GM04503 (cell line): ENCODE measurements around the gene CDR2.
"Not testable (repeated sequence)": the region's sequence is repeated elsewhere in the genome, so short reads cannot be mapped to it uniquely, and the experiment has no call there.

Experiments used
- DNase-seq: peaks from one replicate; pipeline ENCODE4 v3.0.0-alpha.2; 2012; ENCODE audit warnings: low read depth

Gene CDR2

GRCh38 chr16:22375963-22376640, 1.7 kb upstream of the CDR2 start:
- no peak for DNase-seq

- DNase-seq = no peak
Observed at GRCh38 chr16:22375117-22375962, 921 bp upstream of the CDR2 start.

DNA sequence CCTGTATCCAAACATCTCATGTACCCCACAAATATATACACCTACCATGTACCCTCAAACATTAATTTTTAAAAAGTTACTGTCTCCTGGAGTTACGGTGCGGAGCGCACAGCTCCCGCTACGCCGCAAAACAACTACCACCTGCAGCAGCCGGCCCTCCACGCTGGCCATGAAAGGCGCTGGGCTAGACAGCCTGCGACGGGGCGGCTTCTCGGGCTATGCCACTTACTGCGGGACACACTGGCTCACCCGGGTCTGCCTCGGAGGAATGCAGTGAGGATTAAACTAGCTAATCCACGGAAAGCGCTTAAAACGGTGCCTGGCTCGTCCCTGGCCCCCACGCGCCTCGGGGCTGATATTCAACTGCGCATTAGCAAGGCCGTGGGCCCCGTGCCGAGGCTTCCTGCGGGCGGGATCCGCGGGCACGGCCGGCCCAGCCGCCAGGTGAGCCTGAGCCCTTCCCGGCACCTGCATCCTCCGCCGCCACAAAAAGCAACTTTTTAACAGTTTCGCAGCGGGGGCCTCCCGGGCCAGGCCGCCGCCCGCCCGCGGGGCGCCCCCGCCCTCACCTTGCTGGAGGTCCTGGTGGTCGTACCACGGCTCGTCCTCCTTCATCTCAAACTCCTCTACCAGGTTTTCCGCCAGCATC, 633 bp downstream of the CDR2 start:
- no peak for DNase-seq

DNA sequence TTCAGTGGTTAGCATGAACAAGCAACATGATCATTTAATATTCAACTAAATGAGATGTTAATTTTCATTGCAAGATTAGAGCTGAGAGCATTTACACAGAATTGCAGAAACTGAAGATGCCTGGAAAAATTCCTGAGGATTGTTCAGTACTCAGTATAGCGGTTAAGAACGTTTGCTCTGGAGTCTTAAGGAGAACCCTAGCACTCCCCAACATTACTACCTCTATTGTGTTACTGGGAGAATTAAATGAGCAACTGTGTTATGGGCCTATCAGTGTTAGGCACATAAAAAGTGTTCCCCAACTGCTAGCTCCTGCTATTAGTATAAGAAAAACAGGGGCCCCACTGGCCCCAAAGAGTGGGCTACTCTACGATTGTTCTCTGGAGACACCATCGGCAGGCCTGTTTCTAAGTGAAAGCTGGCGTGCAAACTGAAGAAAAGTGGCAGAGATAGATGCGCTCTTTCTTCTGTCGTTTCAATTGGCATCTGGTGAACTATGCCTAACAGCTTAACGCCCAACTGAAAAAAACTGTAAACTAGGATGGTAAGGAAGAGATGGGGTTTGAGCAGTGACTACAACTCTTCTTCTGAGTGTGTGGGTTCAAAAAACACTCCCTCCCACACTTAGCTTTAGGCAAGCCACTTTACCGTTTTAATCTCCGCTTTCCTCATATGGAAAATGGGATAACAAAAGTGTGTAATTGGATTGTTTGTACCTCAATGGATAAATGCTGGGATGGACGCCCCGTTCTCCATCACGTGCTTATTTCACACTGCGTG, 1.3 kb downstream of the CDR2 start:
- DNase-seq = no peak

DNA sequence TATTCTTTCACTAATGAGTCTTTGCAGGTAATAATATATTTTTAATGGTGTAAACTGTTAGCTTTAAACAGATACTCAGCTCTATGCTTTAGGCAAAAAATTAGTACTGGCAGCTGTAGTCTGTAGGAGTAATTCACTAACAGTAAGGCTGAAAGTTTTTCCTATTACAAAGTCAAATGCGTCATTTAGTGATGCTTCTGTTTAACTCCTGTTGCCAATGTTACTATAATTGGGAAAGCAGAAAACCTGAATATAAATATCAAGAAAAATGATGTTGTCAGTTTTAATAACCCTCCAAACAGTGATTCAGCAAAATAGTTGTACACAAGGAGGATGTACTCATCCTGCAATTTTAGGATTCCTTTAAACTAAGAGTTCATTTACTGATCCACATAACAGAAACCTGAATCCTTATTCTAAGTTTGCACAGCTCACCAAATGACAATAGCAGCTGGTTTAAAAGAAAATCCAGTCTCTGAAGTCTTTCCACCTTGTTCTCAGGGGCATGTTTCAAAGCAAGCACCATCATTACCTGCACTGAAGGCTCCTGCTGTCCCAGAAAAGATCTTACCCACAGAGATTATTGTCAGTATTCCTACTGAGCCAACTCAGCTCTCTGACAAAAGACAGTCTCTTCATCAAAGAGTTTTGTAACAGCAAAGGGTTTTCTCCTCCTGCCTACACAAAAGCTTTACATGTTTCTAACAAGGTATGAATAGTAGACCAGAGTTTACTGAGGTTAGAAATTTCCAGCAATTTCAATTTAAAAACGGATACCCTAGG, 4.2 kb downstream of the CDR2 start:
- peak; percentile 92 for DNase-seq

DNA sequence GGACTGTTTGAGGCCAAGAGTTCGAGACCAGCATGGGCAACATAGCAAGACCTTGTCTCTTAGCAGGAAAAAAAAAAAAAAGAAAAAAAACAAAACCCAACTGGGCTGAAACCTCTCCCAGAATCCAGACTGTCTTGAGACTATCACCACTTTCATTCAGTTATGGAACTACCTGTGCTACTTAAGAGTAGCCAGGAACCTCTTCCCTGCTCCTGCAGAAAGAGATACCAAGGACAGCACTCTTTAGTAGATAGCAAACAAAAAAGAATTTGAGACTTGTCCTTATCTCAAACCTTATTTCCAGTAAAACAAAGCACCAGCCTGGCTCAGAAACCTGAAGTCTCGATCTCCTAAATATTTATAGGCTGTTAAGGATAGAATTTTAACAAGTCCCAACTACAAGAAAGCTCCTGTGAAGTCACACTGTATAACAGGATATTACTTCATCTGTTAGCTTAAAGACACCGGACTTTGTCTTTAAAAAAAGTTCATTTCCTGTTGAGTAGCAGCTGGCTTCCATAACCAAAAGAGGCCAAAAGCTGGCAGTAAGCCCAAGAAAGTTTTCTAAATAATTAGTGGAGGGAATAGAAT, 5.1 kb downstream of the CDR2 start:
- no peak for DNase-seq

- DNase-seq = not testable (repeated sequence)
Observed at GRCh38 chr16:22368200-22368826, 6.1 kb downstream of the CDR2 start.

- no peak for DNase-seq
Observed at GRCh38 chr16:22366889-22367288, 7.5 kb downstream of the CDR2 start.

DNA sequence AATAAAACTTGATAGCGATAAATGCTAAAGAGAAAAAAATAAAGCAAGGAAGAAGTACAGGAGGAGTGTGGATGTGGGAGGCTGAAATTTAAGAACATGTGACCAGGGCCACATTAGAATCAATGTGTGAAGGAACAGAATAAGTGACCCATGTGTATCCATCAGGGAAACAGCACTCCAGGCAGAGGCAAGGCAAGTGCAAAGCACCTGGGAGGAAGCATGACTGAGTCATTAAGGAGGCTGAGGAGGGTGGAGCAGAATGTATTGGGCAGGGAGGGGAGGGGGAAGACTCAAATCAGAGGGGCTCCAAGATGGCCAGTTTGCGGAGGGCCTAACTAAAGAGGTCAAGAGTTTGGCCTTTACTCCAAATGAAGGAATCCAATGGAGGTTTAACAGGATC, 8.0 kb downstream of the CDR2 start:
- no peak for DNase-seq

DNA sequence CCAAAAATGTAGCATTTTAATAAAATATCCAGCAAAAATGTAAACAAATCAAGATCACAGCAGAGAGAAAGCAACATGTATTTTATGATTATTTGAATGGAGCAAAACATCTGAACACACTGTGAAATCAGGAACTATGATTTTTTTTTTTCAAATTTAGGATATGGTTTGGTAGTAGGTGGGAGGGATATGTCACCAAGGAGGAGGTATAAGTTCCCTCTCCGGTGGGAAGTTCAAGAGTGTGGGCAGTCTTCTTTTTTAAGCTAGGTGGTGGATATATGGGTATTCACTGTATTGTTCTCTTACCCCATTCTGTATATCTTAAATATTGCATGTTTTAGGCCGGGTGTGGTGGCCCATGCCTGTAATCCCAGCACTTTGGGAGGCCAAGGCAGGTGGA, 10.2 kb downstream of the CDR2 start:
- no peak for DNase-seq

GRCh38 chr16:22360963-22361659, 13.3 kb downstream of the CDR2 start:
- DNase-seq = no peak

DNA sequence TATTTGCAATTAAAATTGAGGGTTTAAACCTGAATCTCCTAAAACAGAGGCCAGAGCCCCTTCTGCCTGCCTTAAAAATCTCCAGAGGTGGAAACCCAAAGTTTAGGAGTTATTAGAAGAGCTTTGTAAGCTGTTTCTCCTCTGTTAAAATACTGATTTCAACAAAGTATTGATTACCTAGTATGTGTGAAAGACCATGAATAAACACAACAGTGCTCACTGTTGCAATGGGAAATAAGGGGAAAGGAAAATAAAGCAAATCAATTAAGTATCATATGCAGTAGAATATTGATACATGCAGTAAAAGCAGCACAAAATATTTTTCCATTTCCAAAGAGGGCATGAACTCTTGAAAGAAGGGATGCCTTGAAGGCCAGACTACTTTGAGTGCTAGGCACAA, 14.7 kb downstream of the CDR2 start:
- no peak for DNase-seq

DNA sequence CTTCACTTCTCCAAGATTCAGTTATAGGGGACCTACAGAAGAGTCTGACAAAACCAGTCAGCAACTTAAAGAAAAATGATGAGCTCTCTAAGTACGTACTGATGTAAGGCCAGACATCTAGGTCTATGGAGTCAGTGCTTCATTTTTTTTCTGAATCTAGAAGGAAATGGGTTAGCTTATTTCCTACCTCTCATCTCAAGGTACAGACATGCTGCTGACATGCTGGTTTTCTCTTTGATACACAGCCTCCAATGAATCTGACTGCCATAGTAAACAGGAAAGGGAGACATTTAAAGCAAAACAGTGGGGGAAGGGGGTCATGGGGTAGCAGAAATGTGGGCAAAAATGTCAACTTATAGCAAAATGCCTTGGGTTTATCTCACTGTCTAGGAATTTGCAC, 16.4 kb downstream of the CDR2 start:
- no peak for DNase-seq

GRCh38 chr16:22357635-22357971, 16.8 kb downstream of the CDR2 start:
- DNase-seq = no peak

DNA sequence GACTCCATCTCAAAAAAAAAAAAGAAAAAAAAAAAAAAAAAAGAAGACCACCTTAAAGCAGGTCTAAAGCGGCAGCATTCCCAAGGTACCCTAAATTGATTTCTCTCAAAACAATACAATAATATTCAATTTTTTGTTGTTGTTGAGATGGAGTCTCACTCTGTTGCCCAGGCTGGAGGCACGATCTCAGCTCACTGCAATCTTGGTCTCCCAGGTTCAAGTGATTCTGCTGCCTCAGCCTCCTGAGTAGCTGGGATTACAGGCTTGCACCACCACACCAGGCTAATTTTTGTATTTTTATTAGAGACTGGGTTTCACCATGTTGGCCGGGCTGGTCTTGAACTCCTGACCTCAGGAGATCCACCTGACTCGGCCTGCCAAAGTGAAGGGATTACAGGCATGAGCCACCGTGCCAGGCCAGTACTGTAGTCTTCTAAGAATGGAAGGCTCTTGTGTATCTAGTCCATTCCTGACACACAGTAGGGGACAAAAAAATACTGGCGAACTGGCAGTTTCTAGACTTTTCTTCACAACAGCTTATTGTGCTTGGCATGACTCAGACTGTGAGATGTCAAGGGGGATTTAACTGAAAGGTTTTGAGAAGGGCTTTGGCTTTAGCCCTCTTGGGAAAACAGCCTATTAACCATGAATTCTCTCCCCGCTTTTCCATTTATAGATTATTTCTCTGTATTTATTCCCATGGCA, 17.3 kb downstream of the CDR2 start:
- DNase-seq = no peak

DNA sequence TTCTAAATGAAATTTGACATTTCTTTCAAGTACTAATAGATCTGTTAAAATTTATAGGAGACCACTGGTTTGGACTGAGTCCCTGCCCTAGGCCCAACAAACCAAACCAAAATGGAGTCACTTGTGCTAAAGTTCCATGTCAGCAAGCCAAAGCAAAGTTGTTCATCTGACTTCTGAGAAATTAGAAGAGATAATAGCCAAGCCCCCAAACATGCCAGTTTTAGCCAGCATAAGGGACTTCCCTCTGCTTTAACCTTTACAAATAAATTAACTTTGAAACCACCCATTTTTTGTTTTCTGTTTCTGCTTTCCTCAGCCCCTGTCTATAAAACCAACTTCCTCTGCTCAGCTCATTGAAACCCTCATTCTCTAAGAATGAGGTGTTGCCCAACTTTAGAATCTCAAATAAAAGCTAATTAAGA, 18.9 kb downstream of the CDR2 start:
- DNase-seq = no peak

DNA sequence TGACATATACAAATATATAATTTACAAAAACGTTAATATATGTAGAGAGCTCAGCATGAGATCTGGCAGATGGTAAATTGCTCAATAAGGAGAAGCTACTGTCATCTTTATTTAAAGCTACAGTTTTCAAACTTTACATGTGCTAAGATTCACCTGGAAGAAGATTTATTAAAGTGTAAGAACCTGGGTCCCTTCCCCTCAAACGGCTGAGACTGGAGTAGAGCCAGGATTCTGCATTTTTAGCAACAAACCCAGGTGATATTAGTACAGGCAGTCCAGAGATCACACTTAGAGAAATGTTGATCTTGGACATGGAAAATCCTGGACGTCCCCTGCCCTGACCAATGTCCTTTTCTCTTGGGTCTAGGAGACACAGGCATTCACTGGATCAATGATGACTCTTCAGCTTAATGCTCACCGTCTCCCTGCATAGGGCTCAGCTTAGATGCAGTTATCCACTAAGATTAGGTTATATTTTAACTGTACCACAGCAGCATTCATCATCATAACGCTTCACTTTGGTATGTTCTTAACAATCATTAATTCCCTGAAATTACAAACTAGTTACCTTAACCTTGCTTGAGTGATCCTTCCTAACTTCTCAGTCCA, 20.4 kb downstream of the CDR2 start:
- no peak for DNase-seq

GRCh38 chr16:22353191-22353919, 21.1 kb downstream of the CDR2 start:
- peak; percentile 85 for DNase-seq
